Trophoblast cell (in vitro differentiated cells and primary cell): ENCODE data around the gene EIF2AK2.

Experiments used
- DNase-seq, 2 donors: peaks; one replicate each; pipeline ENCODE4 v3.0.0-alpha.2; 2016
- H2AFZ ChIP-seq: 2 replicates; pipeline ENCODE4 v1.6.1; 2013; ENCODE audit warnings: low read length, moderate library complexity, mild to moderate bottlenecking; ENCODE audit not compliant: insufficient read depth, poor library complexity
- H2AK5ac ChIP-seq: 2 replicates; pipeline ENCODE4 v1.6.1; 2013; ENCODE audit warnings: mild to moderate bottlenecking, low read length
- H2BK120ac ChIP-seq: 2 replicates; pipeline ENCODE4 v1.6.1; 2013; ENCODE audit warnings: low read length, mild to moderate bottlenecking, moderate library complexity; ENCODE audit not compliant: insufficient read depth, poor library complexity
- H2BK12ac ChIP-seq: 2 replicates; pipeline ENCODE4 v1.6.1; 2013; ENCODE audit warnings: mild to moderate bottlenecking, low read length, moderate library complexity
- H2BK5ac ChIP-seq: 2 replicates; pipeline ENCODE4 v1.6.1; 2013; ENCODE audit warnings: low read length, low read depth, moderate library complexity, mild to moderate bottlenecking; ENCODE audit not compliant: poor library complexity
- H3K14ac ChIP-seq: 2 replicates; pipeline ENCODE4 v1.6.1; 2013; ENCODE audit warnings: mild to moderate bottlenecking, low read length
- H3K18ac ChIP-seq: 2 replicates; pipeline ENCODE4 v1.6.1; 2013; ENCODE audit warnings: mild to moderate bottlenecking, low read length
- H3K23ac ChIP-seq: 2 replicates; pipeline ENCODE4 v1.6.1; 2013; ENCODE audit warnings: low read length
- H3K27ac ChIP-seq: 2 replicates; pipeline ENCODE4 v1.5.1; 2013; ENCODE audit warnings: low read depth, mild to moderate bottlenecking, inconsistent platforms, low read length, moderate library complexity
- H3K27me3 ChIP-seq: 2 replicates; pipeline ENCODE4 v1.6.1; 2013; ENCODE audit warnings: inconsistent platforms, mild to moderate bottlenecking, low read length, moderate library complexity; ENCODE audit not compliant: insufficient read depth
- H3K36me3 ChIP-seq, 2 experiments: 1 replicate in 1 of 2; 2 replicates in 1 of 2; pipeline ENCODE4 v1.6.1; 2013; ENCODE audit warnings: low read length in 2 of 2, mild to moderate bottlenecking in 2 of 2, moderate library complexity in 1 of 2; ENCODE audit not compliant: insufficient read depth in 2 of 2, control insufficient read depth in 1 of 2
- H3K4ac ChIP-seq: 2 replicates; pipeline ENCODE4 v1.6.1; 2013; ENCODE audit warnings: low read depth, mild to moderate bottlenecking, low read length, moderate library complexity
- H3K4me1 ChIP-seq, 2 experiments: 1 replicate in 1 of 2; 2 replicates in 1 of 2; pipeline ENCODE4 v1.6.1; 2013; ENCODE audit warnings: low read length in 2 of 2, mild to moderate bottlenecking in 2 of 2, moderate library complexity in 1 of 2; ENCODE audit not compliant: insufficient read depth in 2 of 2, control insufficient read depth in 1 of 2
- H3K4me2 ChIP-seq: 2 replicates; pipeline ENCODE4 v1.6.1; 2013; ENCODE audit warnings: inconsistent platforms, mild to moderate bottlenecking, low read length, moderate library complexity
- H3K4me3 ChIP-seq: 2 replicates; pipeline ENCODE4 v1.5.1; 2013; ENCODE audit warnings: mild to moderate bottlenecking, low read depth, low read length, inconsistent platforms
- H3K79me1 ChIP-seq: one replicate; pipeline ENCODE4 v1.6.1; 2013; ENCODE audit warnings: low read length
- H3K79me2 ChIP-seq: 2 replicates; pipeline ENCODE4 v1.6.1; 2013; ENCODE audit warnings: low read length, mild to moderate bottlenecking; ENCODE audit not compliant: control insufficient read depth, insufficient read depth, poor library complexity
- H3K9ac ChIP-seq: 2 replicates; pipeline ENCODE4 v1.6.1; 2013; ENCODE audit warnings: mild to moderate bottlenecking, low read length
- H3K9me3 ChIP-seq: 2 replicates; pipeline ENCODE4 v1.6.1; 2013; ENCODE audit warnings: low read depth, mild to moderate bottlenecking, control low read depth, inconsistent platforms, low read length; ENCODE audit not compliant: insufficient read depth
- H4K12ac ChIP-seq: 2 replicates; pipeline ENCODE4 v1.6.1; 2013; ENCODE audit warnings: low read depth, mild to moderate bottlenecking, low read length, moderate library complexity
- H4K8ac ChIP-seq: 2 replicates; pipeline ENCODE4 v1.6.1; 2013; ENCODE audit warnings: low read depth, mild to moderate bottlenecking, low read length, moderate library complexity
- H4K91ac ChIP-seq: one replicate; pipeline ENCODE4 v1.6.1; 2013; ENCODE audit warnings: low read depth, mild to moderate bottlenecking, low read length, moderate library complexity
- WGBS: extraction: QIAGEN DNeasy Blood & Tissue Kit; methylation state at CpG from one replicate; pipeline ENCODE4 v1.1.7; 2013; ENCODE audit warnings: missing lambda C conversion rate; ENCODE audit not compliant: insufficient read length, insufficient coverage; ENCODE audit errors: extremely low coverage; 5-methylcytosine and 5-hydroxymethylcytosine counted together

Gene EIF2AK2

GRCh38 chr2:37091873-37092272 lies 64.9 kb downstream of the EIF2AK2 start:
- H3K79me2 ChIP-seq = no peaks in the 10 kb centered on the region
- no peak overlapping the region for H3K4me2 ChIP-seq
- H3K27ac ChIP-seq = no peak overlapping the region
- H3K79me1 ChIP-seq = no peaks in the 10 kb centered on the region
- peaks cover 10 to 13% of the 10 kb centered on the region in 2 experiments for H3K36me3 ChIP-seq
- no peak overlapping the region for H2BK5ac ChIP-seq
- no peak overlapping the region for H2AFZ ChIP-seq
- H4K12ac ChIP-seq = no peak overlapping the region
- no peak overlapping the region for H4K8ac ChIP-seq
- no peak overlapping the region for H3K18ac ChIP-seq
- no peaks in the 10 kb centered on the region for H3K27me3 ChIP-seq
- H3K4ac ChIP-seq = no peak overlapping the region
- H2BK120ac ChIP-seq = no peak overlapping the region
- no peak overlapping the region for H2AK5ac ChIP-seq
- H3K9ac ChIP-seq = no peak overlapping the region
- no peak overlapping the region for H3K4me3 ChIP-seq
- H3K14ac ChIP-seq = no peak overlapping the region
- WGBS = no CpG with 5 or more reads among the region's 5 CpGs
- no peaks in the 10 kb centered on the region for H3K4me1 ChIP-seq
- H4K91ac ChIP-seq = no peak overlapping the region
- DNase-seq = no peak
- H3K9me3 ChIP-seq = no peaks in the 10 kb centered on the region
- no peak overlapping the region for H3K23ac ChIP-seq
- no peak overlapping the region for H2BK12ac ChIP-seq

DNA sequence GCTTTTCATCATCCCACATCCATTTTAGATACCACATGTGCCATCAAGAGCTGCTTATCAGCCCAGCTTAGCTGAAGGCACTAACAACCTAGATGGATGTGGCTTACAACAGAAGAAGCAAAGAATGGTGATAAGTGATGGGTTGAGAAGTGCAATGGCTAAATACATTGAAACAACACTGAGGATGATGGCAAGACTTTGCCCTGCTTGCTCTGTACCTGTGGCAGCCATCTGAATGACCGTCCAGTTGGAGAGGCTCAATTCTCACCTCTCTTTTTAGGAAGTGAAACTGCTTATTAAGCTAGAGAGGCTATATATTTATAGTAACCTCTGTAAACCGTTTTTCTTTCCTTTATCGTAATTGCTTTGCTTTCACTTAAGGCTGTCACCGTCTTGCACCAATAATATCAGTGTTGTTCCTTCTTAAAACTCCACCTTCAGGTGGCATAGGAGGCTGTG lies 66.7 kb downstream of the EIF2AK2 start:
- H4K91ac ChIP-seq = no peak overlapping the region
- H3K4me3 ChIP-seq = no peak overlapping the region
- H2AK5ac ChIP-seq = no peak overlapping the region
- H3K36me3 ChIP-seq = peaks cover 10 to 11% of the 10 kb centered on the region in 2 experiments
- DNase-seq = no peak
- H3K9ac ChIP-seq = no peak overlapping the region
- H3K14ac ChIP-seq = no peak overlapping the region
- H3K4me1 ChIP-seq = no peaks in the 10 kb centered on the region
- H3K18ac ChIP-seq = no peak overlapping the region
- no peak overlapping the region for H3K23ac ChIP-seq
- H3K27ac ChIP-seq = no peak overlapping the region
- H2BK12ac ChIP-seq = no peak overlapping the region
- no peak overlapping the region for H2AFZ ChIP-seq
- H3K4ac ChIP-seq = no peak overlapping the region
- H2BK120ac ChIP-seq = no peak overlapping the region
- H2BK5ac ChIP-seq = no peak overlapping the region
- no peaks in the 10 kb centered on the region for H3K9me3 ChIP-seq
- no CpG with 5 or more reads among the region's 4 CpGs for WGBS
- no peak overlapping the region for H3K4me2 ChIP-seq
- no peak overlapping the region for H4K12ac ChIP-seq
- H3K79me1 ChIP-seq = no peaks in the 10 kb centered on the region
- no peak overlapping the region for H4K8ac ChIP-seq
- no peaks in the 10 kb centered on the region for H3K79me2 ChIP-seq
- no peaks in the 10 kb centered on the region for H3K27me3 ChIP-seq

GRCh38 chr2:37085731-37086147 lies 71.0 kb downstream of the EIF2AK2 start:
- H3K4ac ChIP-seq = no peak overlapping the region
- DNase-seq = peak; percentile 23 to 62
- no CpG with 5 or more reads among the region's 1 CpG for WGBS

DNA sequence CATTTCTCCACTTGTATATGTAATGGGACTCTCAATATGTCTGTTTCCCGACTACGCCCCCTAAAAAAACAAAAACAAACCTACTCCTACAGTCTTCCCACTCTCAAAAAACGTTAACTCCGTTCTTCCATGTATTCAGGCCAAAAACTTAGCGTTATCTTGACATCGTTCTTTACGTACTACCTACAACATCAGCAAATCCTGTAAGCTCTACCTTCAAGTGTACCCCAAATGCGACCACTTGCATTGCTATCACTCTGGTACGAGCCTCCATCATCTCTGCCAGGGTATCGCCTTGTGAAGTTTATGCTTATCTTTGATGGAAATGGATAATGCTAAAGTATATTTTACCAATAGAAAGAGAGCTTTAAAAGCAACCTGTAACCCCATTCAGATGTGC lies 72.0 kb downstream of the EIF2AK2 start:
- Histone ChIP-seq H2BK12ac (no peak overlapping the region), H3K4me1 (peaks cover 0 to 2% of the 10 kb centered on the region in 2 experiments), H2BK120ac (no peak overlapping the region), H4K12ac (peak overlapping the region; percentile 86), H3K4me2 (peak overlapping the region; percentile 64), H3K18ac (no peak overlapping the region), H3K9me3 (no peaks in the 10 kb centered on the region), H2AFZ (peak overlapping the region; percentile 99), H2BK5ac (no peak overlapping the region), H3K36me3 (peaks cover under 1 to 3% of the 10 kb centered on the region in 2 experiments), H3K4me3 (peak overlapping the region; percentile 91), H4K8ac (no peak overlapping the region), H2AK5ac (no peak overlapping the region), H3K27ac (no peak overlapping the region), H3K9ac (peak overlapping the region; percentile 4), H3K79me1 (peaks cover 5% of the 10 kb centered on the region), H3K23ac (no peak overlapping the region), H3K27me3 (no peaks in the 10 kb centered on the region), H4K91ac (no peak overlapping the region), H3K14ac (no peak overlapping the region), H3K79me2 (peaks cover 5% of the 10 kb centered on the region), H3K4ac (no peak overlapping the region)
- no peak for DNase-seq
- WGBS = no CpG with 5 or more reads among the region's 10 CpGs

More at GRCh38 chr2:37085731-37086147, 71.0 kb downstream of the EIF2AK2 start:
- Histone ChIP-seq H4K91ac (no peak overlapping the region), H3K9ac (no peak overlapping the region), H2BK120ac (no peak overlapping the region), H3K23ac (no peak overlapping the region), H3K4me1 (peaks cover 0 to 2% of the 10 kb centered on the region in 2 experiments), H3K79me2 (peaks cover 5% of the 10 kb centered on the region), H2BK5ac (no peak overlapping the region), H2AK5ac (no peak overlapping the region), H4K12ac (no peak overlapping the region), H3K79me1 (peaks cover 5% of the 10 kb centered on the region), H2BK12ac (no peak overlapping the region), H2AFZ (no peak overlapping the region), H3K14ac (no peak overlapping the region), H3K27me3 (no peaks in the 10 kb centered on the region), H3K27ac (no peak overlapping the region), H4K8ac (no peak overlapping the region), H3K4me3 (no peak overlapping the region), H3K9me3 (no peaks in the 10 kb centered on the region), H3K18ac (no peak overlapping the region), H3K4me2 (no peak overlapping the region), H3K36me3 (peaks cover 3% of the 10 kb centered on the region in 2 experiments)
